HG03066 (cell line): ENCODE measurements around the gene SCN8A.
"Not testable (repeated sequence)": the region's sequence is repeated elsewhere in the genome, so short reads cannot be mapped to it uniquely, and the experiment has no call there.

Source experiments
- ATAC-seq: cut with Tn5 transposase; IDR thresholded peaks from one replicate; pipeline ENCODE4 v1.9.1; 2021; ENCODE audit warnings: low read depth; ENCODE audit not compliant: unreplicated experiment

Gene SCN8A

GRCh38 chr12:51591016-51591901, at the start of gene SCN8A:
Gene SCN8A (plus strand): TSS chr12:51591233. CDS start chr12:51662818, 71,585 bp downstream.
- no peak for ATAC-seq

GRCh38 chr12:51546097-51546496, 44.9 kb upstream of the SCN8A start:
- ATAC-seq, result no peak

GRCh38 chr12:51547606-51548005, 43.4 kb upstream of the SCN8A start:
- no peak for ATAC-seq

- no peak for ATAC-seq
These were observed 42.8 kb upstream of the SCN8A start for GRCh38 chr12:51548241-51548640.

- ATAC-seq, result no peak
These were observed 41.4 kb upstream of the SCN8A start for GRCh38 chr12:51549637-51550036.

- not testable (repeated sequence) for ATAC-seq
These were observed 22.6 kb upstream of the SCN8A start for GRCh38 chr12:51568271-51569032.

- no peak for ATAC-seq
These were observed 11.6 kb upstream of the SCN8A start for GRCh38 chr12:51579321-51579850.

GRCh38 chr12:51589060-51589459, 2.0 kb upstream of the SCN8A start:
- ATAC-seq, result no peak

GRCh38 chr12:51589557-51590176, 1.4 kb upstream of the SCN8A start:
- ATAC-seq, result no peak

- peak; percentile 68 for ATAC-seq
These were observed 552 bp upstream of the SCN8A start for GRCh38 chr12:51590347-51591015.

- ATAC-seq, result no peak
These were observed 1.1 kb downstream of the SCN8A start for GRCh38 chr12:51592034-51592705.

GRCh38 chr12:51593021-51593420, 2.0 kb downstream of the SCN8A start:
- no peak for ATAC-seq

- no peak for ATAC-seq
These were observed 2.5 kb downstream of the SCN8A start for GRCh38 chr12:51593539-51593938.

- ATAC-seq, result no peak
These were observed 7.1 kb downstream of the SCN8A start for GRCh38 chr12:51598156-51598555.

- ATAC-seq, result no peak
These were observed 9.7 kb downstream of the SCN8A start for GRCh38 chr12:51600721-51601120.

GRCh38 chr12:51601241-51601640, 10.2 kb downstream of the SCN8A start:
- ATAC-seq, result no peak

- ATAC-seq, result not testable (repeated sequence)
These were observed 14.9 kb downstream of the SCN8A start for GRCh38 chr12:51605896-51606295.

GRCh38 chr12:51607197-51607596, 16.2 kb downstream of the SCN8A start:
- ATAC-seq, result not testable (repeated sequence)

GRCh38 chr12:51620448-51620847, 29.4 kb downstream of the SCN8A start:
- ATAC-seq, result no peak
